ENCODE results near the gene CCDC187. TPM values are rescaled to one million over a fixed set of nuclear protein-coding genes. Genes with fewer than 3 reads are reported as not detected.

Gene CCDC187
- total RNA-seq, 1 experiment from 2014 or later, result 0.41 TPM

DNA sequence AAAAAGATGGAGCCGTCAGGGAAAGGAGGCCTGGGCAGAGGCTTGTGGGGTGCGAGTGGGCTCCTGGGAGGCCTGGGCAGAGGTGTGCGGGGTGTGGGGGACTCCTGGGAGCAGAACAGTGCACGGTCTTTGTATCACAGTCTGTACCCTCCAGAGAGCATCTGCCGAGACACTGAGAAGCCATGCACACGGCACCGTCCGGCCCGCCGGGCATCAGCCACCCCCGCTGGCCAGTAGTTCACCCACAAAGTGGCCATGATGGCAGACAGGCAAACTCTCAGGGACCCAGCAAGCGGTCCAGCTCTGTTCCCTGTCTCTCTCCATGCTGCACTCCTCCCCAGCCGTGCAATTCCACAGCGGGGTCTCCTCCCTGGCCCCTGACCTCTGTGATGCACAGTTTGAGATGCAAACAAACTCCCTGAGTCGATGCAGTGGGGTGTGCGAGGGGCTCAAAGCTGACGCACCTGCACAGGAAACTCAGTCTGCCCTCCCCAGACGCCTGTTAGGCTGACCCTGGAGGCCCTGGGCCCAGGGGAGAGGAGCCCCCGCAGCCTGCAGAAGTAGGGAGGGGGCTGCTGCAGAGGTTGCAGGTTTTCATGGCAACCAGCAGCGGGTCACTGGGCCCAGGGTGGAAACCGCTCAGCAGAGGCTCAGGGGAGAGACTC lies 14.3 kb upstream of the CCDC187 start:
- DNase-seq (ENCODE audit: low read depth), result no peak
- in situ Hi-C loops (cut with HindIII; ENCODE audit: low pct_unique_long_range_greater_than_20kb, low sequenced_read_pairs), result no loop called here

DNA sequence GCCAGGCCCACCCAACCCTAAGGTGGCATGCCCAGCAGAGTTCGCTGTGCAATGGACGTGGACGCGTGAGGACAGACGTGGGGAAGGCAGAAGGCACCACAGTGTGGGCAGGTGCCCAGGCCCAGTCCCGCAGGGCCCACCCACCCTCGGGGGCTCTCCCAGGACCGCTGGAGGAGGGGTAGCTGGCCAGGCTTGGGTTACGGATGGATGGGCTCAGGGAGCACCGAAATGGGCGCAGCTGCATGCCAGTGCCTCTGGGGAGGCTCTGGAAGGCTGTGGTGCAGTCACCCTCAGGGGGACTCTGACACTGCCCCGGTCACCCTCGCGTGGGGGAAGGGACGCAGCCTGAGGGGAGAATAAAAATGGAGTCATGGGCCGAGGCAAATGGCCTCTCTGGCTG lies 13.8 kb upstream of the CCDC187 start:
- in situ Hi-C loops (cut with HindIII; ENCODE audit: low pct_unique_long_range_greater_than_20kb, low sequenced_read_pairs), result no loop called here
- no peak for DNase-seq (ENCODE audit: low read depth)

DNA sequence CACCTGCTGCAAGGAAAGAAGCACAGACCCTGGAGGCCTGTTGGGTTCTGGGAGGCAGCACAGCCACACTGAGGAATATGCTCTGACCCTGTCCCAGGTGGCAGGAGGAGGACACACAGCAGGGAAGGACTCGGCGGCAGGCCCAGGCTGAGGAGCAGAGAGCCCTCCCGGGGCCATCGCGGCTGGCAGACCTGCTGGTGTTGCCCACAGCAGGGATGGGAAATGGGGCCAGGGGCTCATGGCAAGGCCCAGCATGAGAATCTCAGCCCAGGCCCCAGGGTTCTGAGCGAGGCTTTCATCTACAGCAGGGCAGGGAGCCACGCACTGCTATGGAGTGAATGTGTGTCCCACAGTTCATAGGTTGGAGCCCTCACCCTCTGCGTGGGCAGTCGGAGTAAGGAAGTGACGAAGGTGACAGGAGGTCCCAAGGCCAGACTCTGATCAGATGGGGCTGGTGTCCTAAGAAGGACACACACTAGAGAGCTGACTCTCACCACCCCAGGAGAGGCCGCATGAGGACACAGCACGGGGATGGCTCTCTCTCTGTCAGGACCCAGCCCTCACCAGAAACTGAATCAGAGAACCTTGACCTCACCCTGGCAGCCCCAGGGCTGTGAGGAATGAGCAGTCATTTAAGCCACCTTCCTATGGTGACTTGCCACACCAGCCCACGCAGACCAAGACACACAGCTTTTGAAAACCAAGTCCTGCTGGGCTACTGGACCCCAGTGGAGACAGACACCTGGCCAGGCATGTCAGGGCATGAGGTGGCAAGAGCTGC lies 13.2 kb upstream of the CCDC187 start:
- DNase-seq (ENCODE audit: low read depth), result no peak
- in situ Hi-C loops (cut with HindIII; ENCODE audit: low pct_unique_long_range_greater_than_20kb, low sequenced_read_pairs), result no loop called here

DNA sequence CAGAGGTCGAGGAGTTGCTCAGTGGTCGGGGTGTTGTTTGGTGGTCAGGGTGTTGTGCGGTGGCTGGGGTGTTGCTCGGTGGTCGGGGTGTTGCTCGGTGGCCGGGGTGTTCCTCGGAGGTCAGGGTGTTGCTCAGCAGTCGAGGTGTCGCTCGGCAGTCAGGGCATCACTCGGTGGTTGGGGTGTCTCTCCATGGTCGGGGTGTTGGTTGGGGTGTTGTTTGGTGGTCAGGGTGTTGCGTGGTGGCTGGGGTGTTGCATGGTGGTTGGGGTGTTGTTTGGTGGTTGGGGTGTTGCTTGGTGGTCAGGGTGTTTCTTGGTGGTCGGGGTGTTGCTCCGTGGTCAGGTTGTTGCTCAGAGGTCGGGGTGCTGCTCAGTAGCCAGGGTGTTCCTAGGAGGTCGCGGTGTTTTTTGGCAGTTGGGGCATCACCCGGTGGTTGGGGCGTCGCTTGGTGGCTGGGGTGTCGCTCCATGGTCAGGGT lies 12.4 kb upstream of the CCDC187 start:
- in situ Hi-C loops (cut with HindIII; ENCODE audit: low pct_unique_long_range_greater_than_20kb, low sequenced_read_pairs), result no loop called here

DNA sequence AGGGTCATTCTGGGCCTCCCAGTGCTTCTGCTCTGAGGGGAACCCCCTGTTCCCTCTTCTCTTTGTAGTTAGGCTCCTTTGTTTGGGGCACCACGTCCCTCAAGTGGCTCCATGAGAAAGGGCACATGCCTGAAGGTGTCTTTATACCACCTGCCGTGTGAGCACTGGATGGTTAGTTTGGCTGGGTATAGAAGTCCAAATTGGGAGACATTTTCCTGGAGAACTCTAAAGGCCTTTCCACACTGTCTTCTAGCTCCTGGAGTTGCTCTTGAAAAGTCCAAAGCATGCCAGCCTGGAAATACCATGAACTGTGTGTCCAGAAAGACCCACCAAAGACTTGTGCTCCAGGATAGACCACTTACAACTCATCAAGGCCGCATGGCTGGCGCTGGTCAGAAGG lies 11.1 kb upstream of the CCDC187 start:
- in situ Hi-C loops (cut with HindIII; ENCODE audit: low pct_unique_long_range_greater_than_20kb, low sequenced_read_pairs), result no loop called here
- DNase-seq (ENCODE audit: low read depth), result no peak

More for the DNA sequence above, 12.4 kb upstream of the CCDC187 start:
- DNase-seq (ENCODE audit: low read depth), result no peak

DNA sequence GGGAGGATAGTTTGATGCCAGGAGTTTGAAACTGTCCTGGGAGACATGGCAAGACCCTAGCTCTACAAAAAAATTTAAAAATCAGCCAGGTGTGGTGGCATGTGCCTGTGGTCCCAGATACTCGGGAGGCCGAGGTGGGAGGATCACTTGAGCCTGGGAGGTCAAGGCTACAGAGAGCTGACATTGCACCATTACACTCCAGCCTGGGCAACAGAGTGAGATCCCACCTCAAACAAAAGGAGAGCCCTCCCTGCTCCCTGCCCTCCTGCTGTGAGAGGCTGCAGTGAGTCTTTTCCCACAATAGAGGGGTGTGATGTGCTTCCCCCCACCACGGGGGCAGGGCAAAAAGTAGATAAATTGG lies 10.1 kb upstream of the CCDC187 start:
- in situ Hi-C loops (cut with HindIII; ENCODE audit: low pct_unique_long_range_greater_than_20kb, low sequenced_read_pairs), result no loop called here
- DNase-seq (ENCODE audit: low read depth), result no peak

DNA sequence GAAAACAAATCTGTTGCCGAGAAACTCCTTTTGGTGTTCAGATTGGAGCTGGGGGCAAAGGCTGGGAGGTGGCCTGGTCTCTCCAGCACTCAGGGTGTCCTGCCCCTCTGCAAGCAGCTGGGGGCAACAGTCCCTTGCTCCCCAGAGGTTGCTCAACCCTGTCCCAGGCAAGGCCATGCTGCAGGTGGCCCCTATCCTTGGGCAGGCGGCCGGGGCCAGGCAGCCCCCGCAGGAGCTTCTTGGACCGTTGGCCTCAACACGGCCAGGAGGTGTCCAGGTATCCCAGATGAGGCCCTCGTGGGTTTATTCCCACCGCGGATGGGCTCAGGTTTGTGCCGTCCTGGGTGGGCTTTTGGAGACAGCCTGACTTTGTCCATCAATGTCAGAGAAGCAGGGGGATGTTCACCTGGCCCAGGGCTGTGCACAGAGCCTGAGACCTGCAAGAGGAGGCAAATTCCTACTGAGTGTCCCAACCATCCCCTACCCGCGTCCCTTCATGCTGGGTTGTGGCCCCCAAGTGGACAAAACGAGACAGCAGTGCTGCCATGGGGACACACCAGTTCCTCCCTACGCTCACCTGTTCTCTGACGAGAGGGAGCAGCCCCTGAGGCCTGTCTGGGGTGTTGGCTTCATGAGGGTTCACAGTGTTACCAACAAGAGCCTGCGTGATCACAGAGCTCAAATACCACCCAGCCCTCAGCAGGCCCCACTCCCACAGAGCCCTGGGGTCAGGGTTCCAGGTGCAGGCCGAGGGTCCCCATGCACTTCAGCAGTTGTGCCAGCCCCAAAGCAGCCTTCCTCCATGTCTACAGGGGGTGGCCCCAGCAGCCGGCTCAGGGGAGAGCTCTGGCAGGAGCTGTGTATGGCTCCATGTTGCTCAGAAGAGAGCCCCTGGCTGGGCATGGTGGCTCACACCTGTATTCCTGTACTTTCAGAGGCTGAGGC lies 9.5 kb upstream of the CCDC187 start:
- in situ Hi-C loops (cut with HindIII; ENCODE audit: low pct_unique_long_range_greater_than_20kb, low sequenced_read_pairs), result no loop called here
- DNase-seq (ENCODE audit: low read depth), result no peak

DNA sequence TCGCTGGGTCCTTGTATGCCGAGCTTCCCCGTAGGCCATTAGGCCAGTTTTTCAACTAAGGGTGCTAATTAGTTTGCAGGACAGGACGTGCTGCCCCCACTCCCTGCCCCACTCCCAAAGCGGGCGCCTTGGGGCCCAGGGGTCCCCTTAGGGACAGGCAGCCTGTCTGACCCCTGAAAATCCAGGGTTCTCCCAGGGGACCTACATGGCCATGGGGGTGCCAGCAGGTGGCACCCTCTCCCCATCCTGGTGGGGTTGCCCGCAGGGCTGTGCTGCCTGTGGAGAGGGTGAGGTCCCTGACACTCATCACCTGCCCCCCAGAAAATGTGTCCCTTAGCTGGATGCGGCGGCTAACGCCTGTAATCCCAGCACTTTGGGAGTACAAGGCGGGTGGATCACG lies 8.5 kb upstream of the CCDC187 start:
- in situ Hi-C loops (cut with HindIII; ENCODE audit: low pct_unique_long_range_greater_than_20kb, low sequenced_read_pairs), result no loop called here
- DNase-seq (ENCODE audit: low read depth), result no peak

DNA sequence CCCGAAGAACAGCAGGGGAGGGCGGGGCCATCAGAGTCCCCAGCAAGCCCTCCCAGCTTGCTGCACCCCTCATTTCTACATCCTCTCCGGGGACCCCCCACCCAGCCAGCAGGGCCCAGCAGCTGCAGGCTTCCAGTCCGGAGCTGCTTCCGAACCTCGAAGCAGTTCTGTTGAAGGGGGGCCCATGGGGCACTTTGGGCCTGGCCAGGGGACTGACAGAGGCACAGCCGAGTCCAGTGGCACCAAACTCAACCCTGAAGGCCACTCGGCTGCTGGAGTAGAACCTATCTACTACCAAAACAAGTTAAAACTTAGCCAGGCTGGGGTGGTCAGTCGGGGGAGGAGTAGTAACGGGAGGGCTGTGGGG lies 8.1 kb upstream of the CCDC187 start:
- no peak for DNase-seq (ENCODE audit: low read depth)

DNA sequence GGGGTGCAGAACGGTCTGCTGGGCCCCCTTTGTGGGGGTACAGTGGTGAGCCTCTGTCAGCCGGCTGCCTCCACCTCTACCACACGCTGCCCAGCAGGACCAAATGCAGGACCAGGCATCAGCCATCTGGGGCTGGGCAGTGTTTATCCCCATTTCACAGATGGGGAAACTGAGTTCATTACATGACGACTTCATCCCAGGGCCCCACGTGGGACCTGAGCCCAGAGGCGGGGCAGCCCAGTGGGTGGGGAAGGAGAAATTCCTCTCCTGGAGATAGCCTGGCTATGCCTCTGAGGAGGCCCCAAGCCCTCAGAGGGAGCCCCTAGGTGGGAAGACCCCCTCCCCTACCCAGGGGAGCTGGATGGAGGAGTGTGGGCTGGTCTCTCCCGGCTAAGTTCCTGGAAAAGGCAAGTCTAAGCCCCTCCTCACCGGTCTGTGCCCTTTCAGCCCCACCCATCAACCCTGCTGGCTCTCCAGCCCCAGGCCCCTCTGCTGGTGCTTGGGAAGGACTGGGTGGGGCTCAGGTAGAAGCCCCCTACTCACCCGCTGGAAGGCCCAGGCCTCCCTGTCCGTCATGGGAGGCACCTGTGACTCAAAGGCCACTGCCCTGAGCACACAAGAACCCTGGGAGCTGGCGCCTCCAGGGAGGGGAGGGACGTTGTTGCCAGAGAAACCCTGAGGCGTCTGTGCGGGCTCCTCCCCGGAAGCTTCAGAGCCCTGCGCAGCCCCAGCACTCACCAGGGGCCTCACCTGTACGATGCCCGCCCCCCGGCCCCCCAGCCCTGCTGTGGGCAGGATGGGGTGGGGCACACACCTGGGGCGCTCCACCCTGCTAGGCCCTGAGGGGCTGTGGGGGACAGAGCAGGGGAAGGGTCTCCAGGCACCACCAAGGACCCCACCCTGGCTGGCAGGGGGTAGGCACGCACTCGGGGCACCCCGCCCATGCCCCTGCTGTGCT lies 7.4 kb upstream of the CCDC187 start:
- in situ Hi-C loops (cut with HindIII; ENCODE audit: low pct_unique_long_range_greater_than_20kb, low sequenced_read_pairs), result no loop called here

More for the DNA sequence above, 8.1 kb upstream of the CCDC187 start:
- in situ Hi-C loops (cut with HindIII; ENCODE audit: low pct_unique_long_range_greater_than_20kb, low sequenced_read_pairs), result no loop called here

DNA sequence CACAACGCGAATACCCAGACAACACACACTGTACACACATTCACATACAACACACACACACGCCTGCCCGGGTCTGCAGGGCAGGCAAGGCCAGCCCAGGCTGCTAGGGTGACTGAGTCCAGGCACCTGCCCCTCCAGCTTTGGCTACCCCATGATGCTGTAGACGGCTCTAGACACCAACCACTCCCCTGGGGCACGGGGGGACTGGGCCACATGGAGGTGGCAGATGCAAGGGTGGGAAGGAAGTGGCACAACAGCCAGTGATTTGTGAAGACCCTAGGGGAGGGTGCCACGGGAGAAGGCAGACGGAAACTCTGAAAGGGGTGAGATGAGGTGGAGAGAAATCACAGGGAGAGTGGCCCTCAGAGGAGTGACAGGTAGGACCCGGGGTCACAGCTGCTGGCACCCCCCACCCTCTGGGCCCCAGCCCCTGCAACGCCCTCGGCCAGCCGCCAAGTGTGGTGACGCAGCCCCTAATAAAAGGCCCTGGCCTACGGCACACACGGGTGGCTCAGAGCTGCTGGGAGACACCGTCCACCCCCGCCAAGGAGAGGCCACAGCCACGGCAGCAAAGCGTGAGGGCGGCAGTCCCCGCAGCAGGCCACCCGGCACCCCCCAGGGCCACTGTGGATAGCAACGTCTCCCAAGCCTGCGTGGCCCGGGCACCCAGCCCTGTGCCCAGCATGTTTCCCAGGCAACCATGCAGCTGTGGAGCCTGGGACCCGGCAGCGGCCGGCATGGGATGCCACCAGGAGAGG lies 6.6 kb upstream of the CCDC187 start:
- in situ Hi-C loops (cut with HindIII; ENCODE audit: low pct_unique_long_range_greater_than_20kb, low sequenced_read_pairs), result no loop called here
- DNase-seq (ENCODE audit: low read depth), result no peak

More for the DNA sequence above, 7.4 kb upstream of the CCDC187 start:
- DNase-seq (ENCODE audit: low read depth), result no peak

DNA sequence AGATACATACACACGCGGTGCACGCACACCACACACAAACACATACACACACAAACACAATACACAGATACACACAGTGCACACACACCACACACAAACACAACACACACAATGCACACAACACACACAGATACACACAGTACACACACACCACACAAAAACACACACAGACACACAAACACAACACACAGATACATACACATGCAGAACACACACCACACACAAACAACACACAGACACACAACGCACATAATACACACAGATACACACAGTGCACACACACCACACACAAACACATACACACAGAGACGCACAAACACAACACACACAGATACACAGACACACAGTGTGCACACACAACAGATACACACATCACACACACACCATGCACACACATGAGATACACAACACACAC lies 5.9 kb upstream of the CCDC187 start:
- in situ Hi-C loops (cut with HindIII; ENCODE audit: low pct_unique_long_range_greater_than_20kb, low sequenced_read_pairs), result no loop called here
- no peak for DNase-seq (ENCODE audit: low read depth)

DNA sequence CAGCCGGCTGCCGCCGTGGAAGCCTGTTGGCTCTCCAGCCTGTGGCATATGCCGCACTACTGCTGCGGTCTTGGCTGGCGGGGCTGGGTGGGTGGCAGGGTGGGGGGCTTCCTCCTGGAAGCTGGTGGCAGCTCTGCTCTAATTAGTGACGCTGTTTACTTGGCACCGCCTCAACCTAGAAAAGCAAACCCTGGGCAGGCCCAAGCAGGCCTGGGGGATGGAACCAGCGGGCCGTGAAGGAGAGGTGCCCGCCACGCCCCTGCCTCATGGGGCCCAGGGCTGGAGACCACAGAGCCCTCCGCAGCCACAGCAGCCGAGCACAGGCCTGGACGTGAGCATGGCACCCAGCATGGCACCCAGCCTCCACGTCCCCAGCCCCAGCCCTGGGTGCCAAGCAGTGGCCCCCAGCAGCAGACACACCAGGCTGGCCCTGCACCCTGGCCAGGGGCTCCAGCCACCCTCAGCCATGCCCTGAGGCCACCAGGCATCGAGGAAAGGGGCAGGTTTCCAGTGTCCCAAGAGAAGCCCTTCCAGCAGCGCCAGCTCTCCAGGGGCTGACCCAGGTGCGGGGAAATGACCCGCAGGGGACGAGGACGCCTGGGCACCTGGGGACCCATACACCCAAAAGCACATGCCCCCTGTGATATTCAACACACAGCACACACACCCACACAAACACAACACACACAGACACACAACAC lies 5.4 kb upstream of the CCDC187 start:
- DNase-seq (ENCODE audit: low read depth), result peak; percentile 69
- in situ Hi-C loops (cut with HindIII; ENCODE audit: low pct_unique_long_range_greater_than_20kb, low sequenced_read_pairs), result no loop called here

DNA sequence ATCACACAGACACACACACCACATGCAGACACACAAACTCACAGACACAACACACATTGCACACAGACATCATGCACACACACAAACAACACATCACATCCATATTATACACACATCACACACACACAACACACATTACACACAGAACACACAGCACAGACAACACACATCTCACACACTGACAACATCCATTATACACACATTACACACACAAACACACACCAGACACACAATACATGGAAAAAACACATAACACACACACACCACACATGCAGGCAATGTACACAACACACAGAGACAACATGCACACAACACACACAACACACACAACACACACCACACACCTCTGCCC lies 4.8 kb upstream of the CCDC187 start:
- no peak for DNase-seq (ENCODE audit: low read depth)
- in situ Hi-C loops (cut with HindIII; ENCODE audit: low pct_unique_long_range_greater_than_20kb, low sequenced_read_pairs), result no loop called here

DNA sequence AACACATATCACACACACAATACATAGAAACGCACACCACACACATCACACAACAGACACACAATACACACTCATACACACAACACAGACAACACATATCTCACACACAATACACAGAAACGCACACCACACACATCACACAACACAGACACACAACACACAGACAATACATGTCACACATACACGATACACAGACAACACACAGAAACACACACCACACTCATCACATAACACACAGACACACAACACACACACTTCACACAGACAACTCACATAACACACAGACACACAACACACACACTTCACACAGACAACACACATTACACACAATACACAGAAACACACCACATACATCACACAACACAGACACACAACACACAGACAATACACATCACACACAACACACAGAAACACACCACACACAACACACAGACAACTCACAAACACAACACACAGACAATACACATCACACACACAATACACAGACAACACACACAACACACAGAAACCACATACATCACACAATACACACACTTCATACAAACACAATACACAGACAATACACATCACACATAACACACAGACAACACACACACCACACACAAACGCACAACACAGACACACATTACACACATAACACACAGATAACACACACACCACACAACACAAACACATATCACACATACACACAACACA lies 4.3 kb upstream of the CCDC187 start:
- in situ Hi-C loops (cut with HindIII; ENCODE audit: low pct_unique_long_range_greater_than_20kb, low sequenced_read_pairs), result no loop called here
- no peak for DNase-seq (ENCODE audit: low read depth)

DNA sequence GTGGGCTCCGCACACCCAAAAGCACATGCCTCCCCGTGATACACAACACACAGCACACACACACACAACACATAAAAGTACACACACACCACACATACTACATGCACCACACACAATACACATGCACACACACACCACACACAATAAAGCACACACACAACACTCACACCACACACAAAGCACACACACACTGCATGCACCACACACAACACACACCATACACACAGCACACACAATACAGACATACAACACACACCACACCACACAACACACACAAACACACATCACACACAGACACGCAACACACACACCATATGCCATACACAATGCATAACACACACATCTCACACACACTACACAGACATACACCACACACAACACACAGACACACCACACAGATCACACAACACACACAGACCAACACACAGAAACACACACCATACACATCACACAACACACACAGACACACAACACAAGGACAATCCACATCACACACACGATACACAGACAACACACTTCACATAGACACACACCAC lies 3.4 kb upstream of the CCDC187 start:
- DNase-seq (ENCODE audit: low read depth), result no peak
- in situ Hi-C loops (cut with HindIII; ENCODE audit: low pct_unique_long_range_greater_than_20kb, low sequenced_read_pairs), result no loop called here

Data from Caki2 (cell line).